Thoracic aorta (tissue), 2 donors: ENCODE results near the gene CDKAL1. TPM values are rescaled to one million over a fixed set of nuclear protein-coding genes. Genes with fewer than 3 reads are reported as not detected.

Experiments
- ATAC-seq: fragments of 150-250 bp; one replicate; pipeline ENCODE4 v1.8.0; 2017; ENCODE audit warnings: low read depth; ENCODE audit not compliant: insufficient number of reproducible peaks, low FRiP score
- DNase-seq: peaks from one replicate; pipeline ENCODE4 v3.0.0-alpha.2; 2020; ENCODE audit warnings: low spot score
- H3K27ac ChIP-seq, 2 donors: fragments of 200-600 bp; sonication (generic); 1 replicate in 1 of 2; 2 replicates in 1 of 2; pipeline ENCODE4 v1.5.1; 2016; ENCODE audit warnings: mild to moderate bottlenecking in 2 of 2, moderate library complexity in 2 of 2
- H3K27me3 ChIP-seq: fragments of 200-600 bp; sonication (generic); replicated peaks from 2 replicates; pipeline ENCODE4 v1.6.0; 2016; ENCODE audit warnings: mild to moderate bottlenecking; ENCODE audit not compliant: insufficient read depth
- H3K36me3 ChIP-seq: fragments of 200-600 bp; sonication (generic); one replicate; pipeline ENCODE4 v1.5.1; 2016
- H3K4me1 ChIP-seq, 2 donors: fragments of 200-600 bp; sonication (generic); 1 replicate in 1 of 2; 2 replicates in 1 of 2; pipeline versions ENCODE4 v1.5.1 to v1.6.0; 2016; ENCODE audit warnings: low read depth in 2 of 2, mild to moderate bottlenecking in 1 of 2; ENCODE audit not compliant: control insufficient read depth in 1 of 2
- H3K4me3 ChIP-seq: fragments of 200-600 bp; sonication (generic); 2 replicates; pipeline ENCODE4 v1.5.1; 2016; ENCODE audit warnings: mild to moderate bottlenecking
- H3K9me3 ChIP-seq: fragments of 200-600 bp; sonication (generic); 2 replicates; pipeline ENCODE4 v1.5.1; 2016
- CTCF ChIP-seq: fragments of 200-600 bp; sonication (generic); IDR thresholded peaks from one replicate; pipeline ENCODE4 v1.5.1; 2019; ENCODE audit warnings: antibody characterized with exemption
- total RNA-seq, 2 donors: library from RNA; depleted of rRNA; stranded (reverse); fragments of >200 nt; gene quantifications; one replicate each; pipeline versions ENCODE4 v1.1.0 to v1.2.3, GENCODE V29; 2016

Gene CDKAL1
- total RNA-seq, 2 donors from 2014 or later, result 8.5 to 14.6 TPM

- DNase-seq (no peak), ATAC-seq (no peak)
- Histone ChIP-seq H3K27ac (no peak overlapping the region), H3K4me3 (no peak overlapping the region), H3K27me3 (no peaks in the 10 kb centered on the region), H3K4me1 (peaks cover 0 to 12% of the 10 kb centered on the region in 2 donors), H3K36me3 (no peaks in the 10 kb centered on the region), H3K9me3 (no peaks in the 10 kb centered on the region)
- TF ChIP-seq CTCF, result no peak
These were observed 647.6 kb downstream of the CDKAL1 start for GRCh38 chr6:21181866-21182265.

DNA sequence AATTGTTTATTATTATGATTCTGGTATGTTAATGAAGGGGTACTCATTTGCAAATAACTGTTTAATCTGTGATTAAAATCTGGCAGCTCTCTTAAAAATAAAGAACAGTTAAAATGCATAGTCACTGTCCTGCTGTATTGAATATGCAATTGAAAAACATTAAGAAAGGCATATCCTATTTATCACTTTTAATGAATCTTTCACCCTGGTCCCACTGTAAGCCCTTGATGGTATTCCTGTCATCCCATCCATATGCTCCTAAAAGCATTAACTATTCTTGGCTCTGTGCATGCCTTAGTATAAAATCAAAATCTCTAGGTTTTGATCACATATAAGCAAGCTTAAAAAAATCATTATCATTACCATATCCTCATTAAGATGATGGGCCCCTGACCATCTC, 648.3 kb downstream of the CDKAL1 start:
- no peaks in the 10 kb centered on the region for H3K36me3 ChIP-seq
- DNase-seq, result no peak
- no peak for TF ChIP-seq CTCF
- no peak for ATAC-seq
- no peaks in the 10 kb centered on the region for H3K9me3 ChIP-seq
- peaks cover 7 to 19% of the 10 kb centered on the region in 2 donors for H3K4me1 ChIP-seq
- H3K4me3 ChIP-seq, result no peak overlapping the region
- no peaks in the 10 kb centered on the region for H3K27me3 ChIP-seq
- no peak overlapping the region for H3K27ac ChIP-seq

GRCh38 chr6:21185861-21186478, 651.7 kb downstream of the CDKAL1 start:
- DNase-seq, result no peak

DNA sequence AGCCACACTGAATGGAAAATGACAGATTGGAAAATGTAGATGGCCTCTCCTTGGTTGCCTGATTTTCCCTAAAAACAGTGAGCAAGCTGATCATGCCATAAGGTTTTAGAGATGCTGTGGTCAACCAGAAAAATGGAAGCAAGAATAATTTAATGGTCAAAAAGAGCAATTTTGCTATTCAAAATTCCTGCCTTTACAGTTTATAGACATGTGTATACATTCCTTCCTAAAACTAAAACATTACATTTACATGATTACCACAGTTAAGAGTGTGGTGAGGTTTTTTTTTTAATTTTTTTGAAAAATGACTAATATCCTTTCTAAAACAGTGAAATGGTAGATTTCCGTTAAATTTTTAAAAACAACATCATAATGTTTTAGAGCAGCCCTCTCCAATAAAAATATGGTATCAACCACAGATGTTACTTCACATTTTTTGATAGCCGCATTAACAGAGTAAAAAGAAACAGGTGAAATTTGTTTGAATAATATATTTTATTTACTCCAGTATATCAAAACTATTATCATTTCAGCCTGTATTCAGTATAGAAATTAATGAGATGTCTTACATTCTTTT, 652.3 kb downstream of the CDKAL1 start:
- Histone ChIP-seq H3K4me1 (peaks cover 12 to 42% of the 10 kb centered on the region in 2 donors), H3K4me3 (no peak overlapping the region), H3K27me3 (no peaks in the 10 kb centered on the region), H3K27ac (no peak overlapping the region), H3K36me3 (no peaks in the 10 kb centered on the region), H3K9me3 (no peaks in the 10 kb centered on the region)
- ATAC-seq (no peak), DNase-seq (no peak)
- TF ChIP-seq CTCF, result no peak

More at GRCh38 chr6:21185861-21186478, 651.7 kb downstream of the CDKAL1 start:
- H3K9me3 ChIP-seq, result no peaks in the 10 kb centered on the region
- ATAC-seq, result no peak
- no peak overlapping the region for H3K4me3 ChIP-seq
- H3K27ac ChIP-seq, result no peak overlapping the region
- no peaks in the 10 kb centered on the region for H3K36me3 ChIP-seq
- peaks cover 12 to 42% of the 10 kb centered on the region in 2 donors for H3K4me1 ChIP-seq
- TF ChIP-seq CTCF, result no peak
- H3K27me3 ChIP-seq, result no peaks in the 10 kb centered on the region

GRCh38 chr6:21187485-21187884, 653.2 kb downstream of the CDKAL1 start:
- no peak overlapping the region for H3K27ac ChIP-seq
- H3K27me3 ChIP-seq, result no peaks in the 10 kb centered on the region
- TF ChIP-seq CTCF, result no peak
- no peak overlapping the region for H3K4me3 ChIP-seq
- no peak for ATAC-seq
- H3K36me3 ChIP-seq, result no peaks in the 10 kb centered on the region
- DNase-seq, result no peak
- no peaks in the 10 kb centered on the region for H3K9me3 ChIP-seq
- peaks cover 12 to 42% of the 10 kb centered on the region in 2 donors for H3K4me1 ChIP-seq
